ENCODE data around the gene HYAL3.
A peak's percentile ranks its signal among the peaks of the same experiment; 100 is the strongest.
"Not testable (repeated sequence)": the region's sequence is repeated elsewhere in the genome, so short reads cannot be mapped to it uniquely, and the experiment has no call there.

HYAL3 gene

GRCh38 chr3:50274371-50275104 is 24.7 kb downstream of the HYAL3 start:
- Histone ChIP-seq H3K36me3 (ENCODE audit: control insufficient read depth in 1 of 2, insufficient read depth in 2 of 2, low read length in 2 of 2) (no peaks in the 10 kb centered on the region), H3K27me3 (ENCODE audit: insufficient read depth, low read length) (peaks cover 11% of the 10 kb centered on the region), H3K4me2 (ENCODE audit: low read length) (no peak overlapping the region), H3K4me1 (ENCODE audit: control insufficient read depth in 1 of 2, insufficient read depth in 2 of 2, low read length in 2 of 2) (peaks cover 19 to 24% of the 10 kb centered on the region in 2 experiments), H4K91ac (ENCODE audit: low read depth, low read length) (no peak overlapping the region), H3K23ac (ENCODE audit: low read length) (no peak overlapping the region), H2AFZ (ENCODE audit: insufficient read depth, low read length, poor library complexity) (no peak overlapping the region), H2BK12ac (ENCODE audit: low read length) (no peak overlapping the region), H4K8ac (ENCODE audit: low read depth, low read length) (no peak overlapping the region), H3K9ac (ENCODE audit: low read length) (no peak overlapping the region), H3K27ac (ENCODE audit: low read depth, low read length) (no peak overlapping the region), H2BK120ac (ENCODE audit: insufficient read depth, low read length, poor library complexity) (no peak overlapping the region), H3K4me3 (ENCODE audit: low read depth, low read length) (no peak overlapping the region), H3K9me3 (ENCODE audit: insufficient read depth, low read depth, low read length) (peaks cover 10% of the 10 kb centered on the region), H3K4ac (ENCODE audit: low read depth, low read length) (no peak overlapping the region), H4K12ac (ENCODE audit: low read depth, low read length) (no peak overlapping the region), H2AK5ac (ENCODE audit: low read length) (no peak overlapping the region), H2BK5ac (ENCODE audit: low read depth, low read length, poor library complexity) (no peak overlapping the region), H3K79me1 (ENCODE audit: low read length) (peaks cover 4% of the 10 kb centered on the region), H3K79me2 (ENCODE audit: control insufficient read depth, insufficient read depth, low read length, poor library complexity) (no peaks in the 10 kb centered on the region), H3K14ac (ENCODE audit: low read length) (no peak overlapping the region), H3K18ac (ENCODE audit: low read length) (no peak overlapping the region)
- no CpG with 5 or more reads among the region's 26 CpGs for WGBS (ENCODE audit: extremely low coverage, insufficient coverage, insufficient read length)
- DNase-seq, result peak; percentile 66 to 82

DNA sequence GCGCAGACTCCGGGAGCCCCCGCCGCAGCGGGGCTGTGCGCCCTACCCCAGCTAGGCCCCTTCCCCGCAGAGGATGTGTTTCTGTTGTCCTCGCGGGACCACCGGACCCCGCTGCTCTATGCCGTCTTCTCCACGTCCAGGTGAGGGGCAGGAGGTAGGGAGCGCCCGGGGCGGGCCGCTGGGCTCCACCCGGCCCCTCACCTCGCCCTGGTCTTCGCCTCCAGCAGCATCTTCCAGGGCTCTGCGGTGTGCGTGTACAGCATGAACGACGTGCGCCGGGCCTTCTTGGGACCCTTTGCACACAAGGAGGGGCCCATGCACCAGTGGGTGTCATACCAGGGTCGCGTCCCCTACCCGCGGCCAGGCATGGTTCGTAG is 25.5 kb downstream of the HYAL3 start:
- WGBS (ENCODE audit: extremely low coverage, insufficient coverage, insufficient read length), result no CpG with 5 or more reads among the region's 31 CpGs
- no peak overlapping the region for H4K91ac ChIP-seq (ENCODE audit: low read depth, low read length)
- no peak overlapping the region for H2AK5ac ChIP-seq (ENCODE audit: low read length)
- no peak overlapping the region for H2BK5ac ChIP-seq (ENCODE audit: low read depth, low read length, poor library complexity)
- peaks cover 4% of the 10 kb centered on the region for H3K79me1 ChIP-seq (ENCODE audit: low read length)
- no peak overlapping the region for H2BK120ac ChIP-seq (ENCODE audit: insufficient read depth, low read length, poor library complexity)
- no peak overlapping the region for H3K4ac ChIP-seq (ENCODE audit: low read depth, low read length)
- H4K8ac ChIP-seq (ENCODE audit: low read depth, low read length), result no peak overlapping the region
- no peak overlapping the region for H3K4me2 ChIP-seq (ENCODE audit: low read length)
- no peak overlapping the region for H2AFZ ChIP-seq (ENCODE audit: insufficient read depth, low read length, poor library complexity)
- H3K79me2 ChIP-seq (ENCODE audit: control insufficient read depth, insufficient read depth, low read length, poor library complexity), result no peaks in the 10 kb centered on the region
- no peak overlapping the region for H3K4me3 ChIP-seq (ENCODE audit: low read depth, low read length)
- no peak overlapping the region for H3K27ac ChIP-seq (ENCODE audit: low read depth, low read length)
- no peak overlapping the region for H3K18ac ChIP-seq (ENCODE audit: low read length)
- H2BK12ac ChIP-seq (ENCODE audit: low read length), result no peak overlapping the region
- H3K14ac ChIP-seq (ENCODE audit: low read length), result no peak overlapping the region
- peaks cover 11% of the 10 kb centered on the region for H3K27me3 ChIP-seq (ENCODE audit: insufficient read depth, low read length)
- H3K23ac ChIP-seq (ENCODE audit: low read length), result no peak overlapping the region
- H4K12ac ChIP-seq (ENCODE audit: low read depth, low read length), result no peak overlapping the region
- H3K4me1 ChIP-seq (ENCODE audit: control insufficient read depth in 1 of 2, insufficient read depth in 2 of 2, low read length in 2 of 2), result peaks cover 25 to 31% of the 10 kb centered on the region in 2 experiments
- no peak for DNase-seq
- peaks cover 10% of the 10 kb centered on the region for H3K9me3 ChIP-seq (ENCODE audit: insufficient read depth, low read depth, low read length)
- no peaks in the 10 kb centered on the region for H3K36me3 ChIP-seq (ENCODE audit: control insufficient read depth in 1 of 2, insufficient read depth in 2 of 2, low read length in 2 of 2)
- H3K9ac ChIP-seq (ENCODE audit: low read length), result no peak overlapping the region

GRCh38 chr3:50272911-50273688 is 26.1 kb downstream of the HYAL3 start:
- Histone ChIP-seq H3K4me1 (ENCODE audit: control insufficient read depth in 1 of 2, insufficient read depth in 2 of 2, low read length in 2 of 2) (peaks cover 25 to 32% of the 10 kb centered on the region in 2 experiments), H2AK5ac (ENCODE audit: low read length) (peak overlapping the region; percentile 11), H3K9ac (ENCODE audit: low read length) (peak overlapping the region; percentile 21), H3K79me1 (ENCODE audit: low read length) (peaks cover 4% of the 10 kb centered on the region), H3K27ac (ENCODE audit: low read depth, low read length) (no peak overlapping the region), H3K9me3 (ENCODE audit: insufficient read depth, low read depth, low read length) (peaks cover 10% of the 10 kb centered on the region), H3K18ac (ENCODE audit: low read length) (peak overlapping the region; percentile 6), H3K4ac (ENCODE audit: low read depth, low read length) (no peak overlapping the region), H2AFZ (ENCODE audit: insufficient read depth, low read length, poor library complexity) (peak overlapping the region; percentile 9), H4K12ac (ENCODE audit: low read depth, low read length) (no peak overlapping the region), H3K4me3 (ENCODE audit: low read depth, low read length) (no peak overlapping the region), H3K36me3 (ENCODE audit: control insufficient read depth in 1 of 2, insufficient read depth in 2 of 2, low read length in 2 of 2) (no peaks in the 10 kb centered on the region), H2BK5ac (ENCODE audit: low read depth, low read length, poor library complexity) (no peak overlapping the region), H2BK12ac (ENCODE audit: low read length) (peak overlapping the region; percentile 9), H4K91ac (ENCODE audit: low read depth, low read length) (peak overlapping the region; percentile 34), H3K79me2 (ENCODE audit: control insufficient read depth, insufficient read depth, low read length, poor library complexity) (no peaks in the 10 kb centered on the region), H3K14ac (ENCODE audit: low read length) (peak overlapping the region; percentile 4), H4K8ac (ENCODE audit: low read depth, low read length) (peak overlapping the region; percentile 23), H3K4me2 (ENCODE audit: low read length) (peak overlapping the region; percentile 47), H3K23ac (ENCODE audit: low read length) (no peak overlapping the region), H2BK120ac (ENCODE audit: insufficient read depth, low read length, poor library complexity) (no peak overlapping the region), H3K27me3 (ENCODE audit: insufficient read depth, low read length) (peaks cover 11% of the 10 kb centered on the region)
- WGBS (ENCODE audit: extremely low coverage, insufficient coverage, insufficient read length), result no CpG with 5 or more reads among the region's 61 CpGs
- DNase-seq, result peak; percentile 89 to 99

DNA sequence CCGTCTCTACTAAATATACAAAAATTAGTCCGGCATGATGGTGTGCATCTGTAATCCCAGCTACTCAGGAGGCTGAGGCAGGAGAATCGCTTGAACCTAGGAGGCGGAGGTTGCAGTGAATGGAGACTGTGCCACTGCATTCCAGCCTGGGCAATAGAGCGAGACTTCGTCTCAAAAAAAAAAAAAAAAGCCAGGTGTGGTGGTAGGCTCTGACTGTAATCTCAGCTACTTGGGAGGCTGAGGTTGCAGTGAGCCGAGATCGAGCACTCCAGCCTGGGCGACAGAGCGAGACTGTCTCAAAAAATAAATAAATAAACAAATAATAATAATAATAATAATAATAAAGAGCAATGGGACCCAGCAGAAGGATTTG is 26.7 kb downstream of the HYAL3 start:
- not testable (repeated sequence) for H3K9ac ChIP-seq (ENCODE audit: low read length); H3K18ac ChIP-seq (ENCODE audit: low read length); H4K8ac ChIP-seq (ENCODE audit: low read depth, low read length); H4K91ac ChIP-seq (ENCODE audit: low read depth, low read length); H2BK5ac ChIP-seq (ENCODE audit: low read depth, low read length, poor library complexity); H2BK120ac ChIP-seq (ENCODE audit: insufficient read depth, low read length, poor library complexity); H2AK5ac ChIP-seq (ENCODE audit: low read length); H3K36me3 ChIP-seq (ENCODE audit: control insufficient read depth in 1 of 2, insufficient read depth in 2 of 2, low read length in 2 of 2); H2AFZ ChIP-seq (ENCODE audit: insufficient read depth, low read length, poor library complexity); H3K27ac ChIP-seq (ENCODE audit: low read depth, low read length); DNase-seq; H3K23ac ChIP-seq (ENCODE audit: low read length); H3K9me3 ChIP-seq (ENCODE audit: insufficient read depth, low read depth, low read length); H3K4ac ChIP-seq (ENCODE audit: low read depth, low read length); H4K12ac ChIP-seq (ENCODE audit: low read depth, low read length); H2BK12ac ChIP-seq (ENCODE audit: low read length); H3K79me1 ChIP-seq (ENCODE audit: low read length); H3K14ac ChIP-seq (ENCODE audit: low read length); H3K4me3 ChIP-seq (ENCODE audit: low read depth, low read length); H3K4me2 ChIP-seq (ENCODE audit: low read length); H3K79me2 ChIP-seq (ENCODE audit: control insufficient read depth, insufficient read depth, low read length, poor library complexity)
- no CpG with 5 or more reads among the region's 10 CpGs for WGBS (ENCODE audit: extremely low coverage, insufficient coverage, insufficient read length)
- Histone ChIP-seq H3K27me3 (ENCODE audit: insufficient read depth, low read length) (peaks cover 11% of the 10 kb centered on the region), H3K4me1 (ENCODE audit: control insufficient read depth in 1 of 2, insufficient read depth in 2 of 2, low read length in 2 of 2) (peaks cover 25 to 32% of the 10 kb centered on the region in 2 experiments)
